Measurements from ENCODE around the gene RNF214.

- no peak for TF ChIP-seq RAD21 (IDR thresholded peaks at IDR 0.05; ENCODE audit: low read length)
- TF ChIP-seq CTCF (conservative IDR thresholded peaks at IDR 0.05; ENCODE audit: low read depth, low read length): no peak
- TF ChIP-seq MAFK (IDR thresholded peaks at IDR 0.05; ENCODE audit: low read depth, low read length): peak; percentile 40; the same call in 1 of the 2 replicates
- TF ChIP-seq MXI1 (IDR thresholded peaks at IDR 0.05; ENCODE audit: borderline replicate concordance, low read depth, low read length): peak; percentile 61
- TF ChIP-seq POLR2A (IDR thresholded peaks at IDR 0.05; ENCODE audit: low read depth, low read length): no peak
- TF ChIP-seq RCOR1 (IDR thresholded peaks at IDR 0.05; ENCODE audit: insufficient replicate concordance, low read length): no peak
These were observed 41.2 kb downstream of the RNF214 start for GRCh38 chr11:117273550-117274289.
